GM12878 (cell line): ENCODE data around the gene KCNK4. TPM values are rescaled to one million over a fixed set of nuclear protein-coding genes. Genes with fewer than 3 reads are reported as not detected.

Source experiments
- ATAC-seq: fragments of 200-7000 bp; cut with Tn5 transposase; 3 replicates; pipeline ENCODE4 v1.9.1; 2020; ENCODE audit warnings: mild to moderate bottlenecking, moderate library complexity
- BruUV-seq: library from RNA; stranded (reverse); fragments of 400-500 nt; replicated peaks from 2 replicates; lab custom pipeline; 2021; lab: Mats Ljungman, UMichigan
- CTCF ChIA-PET: fragments of 300-600 bp; sonication (Branson Sonifier 250); formaldehyde crosslinking; extraction: SDS; loops from one replicate; lab custom pipeline; 2021; ENCODE audit warnings: inconsistent platforms; lab: Yijun Ruan, JAX
- POLR2A ChIA-PET: fragments of 350-600 bp; formaldehyde crosslinking; extraction: SDS; loops from one replicate; lab custom pipeline; 2021; ENCODE audit warnings: inconsistent platforms; lab: Charles Lee
- RAD21 ChIA-PET: fragments of 300-600 bp; sonication (Branson Sonifier 250); formaldehyde crosslinking; loops from one replicate; lab custom pipeline; 2023; ENCODE audit warnings: antibody characterized with exemption; ENCODE audit not compliant: unreplicated experiment; lab: Charles Lee
- SMC1A ChIA-PET: fragments of 300-600 bp; sonication (Branson Sonifier 250); formaldehyde crosslinking; loops from one replicate; lab custom pipeline; 2023; ENCODE audit not compliant: unreplicated experiment, uncharacterized antibody; lab: Charles Lee
- DNase-seq: peaks from one replicate; pipeline ENCODE4 v3.0.0-alpha.2; 2011; ENCODE audit warnings: low read depth, low spot score
- FAIRE-seq: peaks from 3 replicates; lab custom pipeline; 2011; peaks lifted over from hg19 to GRCh38; lab: Jason Lieb, UNC
- H2AFZ ChIP-seq: 2 replicates; pipeline ENCODE4 v1.6.0; 2011; ENCODE audit warnings: low read depth, low read length, control low read depth; ENCODE audit not compliant: control insufficient read depth
- H3K27ac ChIP-seq: 2 replicates; pipeline ENCODE4 v1.5.1; 2011; ENCODE audit warnings: control low read depth; ENCODE audit not compliant: control insufficient read depth, insufficient read depth
- H3K27me3 ChIP-seq, 2 experiments: replicated peaks in 1 of 2; 2 replicates each; pipeline versions ENCODE4 v1.6.0 to v1.6.1; 2011; ENCODE audit warnings: low read length in 1 of 2; ENCODE audit not compliant: control insufficient read depth in 2 of 2, insufficient read depth in 2 of 2
- H3K36me3 ChIP-seq, 2 experiments: 2 replicates each; pipeline ENCODE4 v1.5.1; 2011; ENCODE audit warnings: low read length in 1 of 2; ENCODE audit not compliant: control insufficient read depth in 2 of 2, insufficient read depth in 2 of 2
- H3K4me1 ChIP-seq: 2 replicates; pipeline ENCODE4 v1.6.1; 2011; ENCODE audit warnings: mild to moderate bottlenecking, low read length, moderate library complexity, mixed read lengths; ENCODE audit not compliant: control insufficient read depth, insufficient read depth
- H3K4me2 ChIP-seq: 2 replicates; pipeline ENCODE4 v1.6.0; 2011; ENCODE audit warnings: control low read depth; ENCODE audit not compliant: control insufficient read depth, insufficient read depth
- H3K4me3 ChIP-seq: fragments of 200-600 bp; sonication (generic); 2 replicates; pipeline ENCODE4 v1.5.1; 2016
- H3K79me2 ChIP-seq: 2 replicates; pipeline ENCODE4 v1.6.0; 2011; ENCODE audit warnings: low read length; ENCODE audit not compliant: control insufficient read depth, insufficient read depth
- H3K9ac ChIP-seq: 2 replicates; pipeline ENCODE4 v1.8.0; 2011; ENCODE audit warnings: low read length, control low read depth, mixed read lengths; ENCODE audit not compliant: control insufficient read depth, insufficient read depth
- H3K9me3 ChIP-seq: replicated peaks from 3 replicates; pipeline ENCODE4 v1.5.1; 2011; ENCODE audit warnings: mild to moderate bottlenecking, low read length; ENCODE audit not compliant: control insufficient read depth, insufficient read depth
- H4K20me1 ChIP-seq: 2 replicates; pipeline ENCODE4 v1.6.0; 2011; ENCODE audit not compliant: control insufficient read depth, insufficient read depth
- CREM ChIP-seq: IDR thresholded peaks from 2 replicates; pipeline ENCODE4 v1.6.1; 2014; ENCODE audit warnings: antibody characterized with exemption, low read depth
- DPF2 ChIP-seq: fragments of 450-650 bp; IDR thresholded peaks from 2 replicates; pipeline ENCODE4 v1.6.1; 2017; ENCODE audit warnings: mild to moderate bottlenecking
- E2F4 ChIP-seq: IDR thresholded peaks from 2 replicates; pipeline ENCODE4 v1.6.1; 2012; ENCODE audit warnings: low read depth, low read length, improper control_type of control experiment
- FOXM1 ChIP-seq: IDR thresholded peaks from 2 replicates; pipeline ENCODE4 v1.6.1; 2012; ENCODE audit warnings: low read depth, mild to moderate bottlenecking, inconsistent platforms, low read length, moderate library complexity
- HCFC1 ChIP-seq: fragments of 150-350 bp; IDR thresholded peaks from 2 replicates; pipeline ENCODE4 v1.6.1; 2014; ENCODE audit warnings: low read length
- IRF3 ChIP-seq: fragments of 450-650 bp; IDR thresholded peaks from 2 replicates; pipeline ENCODE4 v1.6.1; 2014; ENCODE audit warnings: mild to moderate bottlenecking
- IRF5 ChIP-seq: fragments of 450-650 bp; IDR thresholded peaks from 2 replicates; pipeline ENCODE4 v1.6.1; 2017; ENCODE audit warnings: borderline replicate concordance
- MTA3 ChIP-seq: IDR thresholded peaks from 2 replicates; pipeline ENCODE4 v1.6.1; 2012; ENCODE audit warnings: low read length, inconsistent platforms, borderline replicate concordance
- NR2C2 ChIP-seq: IDR thresholded peaks from 2 replicates; pipeline ENCODE4 v1.6.1; 2011; ENCODE audit warnings: borderline replicate concordance, low read depth; ENCODE audit not compliant: control insufficient read depth, insufficient read length
- NR2F1 ChIP-seq: fragments of 450-650 bp; conservative IDR thresholded peaks from 2 replicates; pipeline ENCODE4 v1.6.1; 2017; ENCODE audit warnings: mild to moderate bottlenecking
- PML ChIP-seq: IDR thresholded peaks from 2 replicates; pipeline ENCODE4 v1.6.1; 2012; ENCODE audit warnings: low read length, inconsistent platforms
- POU2F2 ChIP-seq: IDR thresholded peaks from 3 replicates; pipeline ENCODE4 v1.6.1; 2011; ENCODE audit warnings: low read depth, mild to moderate bottlenecking, low read length, borderline replicate concordance
- RELA ChIP-seq: fragments of 450-650 bp; IDR thresholded peaks from 2 replicates; pipeline ENCODE4 v1.8.0; 2014; ENCODE audit warnings: borderline replicate concordance; ENCODE audit not compliant: partially characterized antibody
- SIX5 ChIP-seq: IDR thresholded peaks from 2 replicates; pipeline ENCODE4 v1.6.1; 2011; ENCODE audit warnings: mild to moderate bottlenecking, low read depth, low read length, moderate library complexity; ENCODE audit not compliant: severe bottlenecking
- TAF1 ChIP-seq: IDR thresholded peaks from 2 replicates; pipeline ENCODE4 v1.6.1; 2011; ENCODE audit warnings: mild to moderate bottlenecking, low read depth, low read length, borderline replicate concordance
- ZBTB33 ChIP-seq: fragments of 450-650 bp; IDR thresholded peaks from 2 replicates; pipeline ENCODE4 v1.6.1; 2017; ENCODE audit warnings: mild to moderate bottlenecking
- ZNF274 ChIP-seq: IDR thresholded peaks from one replicate; pipeline ENCODE4 v1.8.0; 2011; ENCODE audit not compliant: insufficient read length, insufficient read depth
- WGBS: methylation state at CpG from one replicate; pipeline ENCODE4 v1.1.6; 2016; ENCODE audit warnings: low lambda C conversion rate; ENCODE audit not compliant: insufficient replicate concordance, insufficient coverage; ENCODE audit errors: missing lambda C conversion rate; 5-methylcytosine and 5-hydroxymethylcytosine counted together
- in situ Hi-C: fragments of 300-500 bp; cut with MboI; formaldehyde crosslinking; loops from 9 replicates; pipeline ENCODE4 v1.14.3; 2018; ENCODE audit warnings: mixed read lengths
- intact Hi-C: fragments of 100-400 bp; cut with micrococcal nuclease; formaldehyde crosslinking; loops from one replicate; pipeline ENCODE4 v1.14.2; 2022; ENCODE audit not compliant: unreplicated experiment
- polyA plus RNA-seq, 11 experiments: library from polyadenylated mRNA; depleted of rRNA in 4 of 11; unstranded in 6 of 11; stranded (reverse) in 5 of 11; fragments of >200 nt; fragmentation: Nextera tagmentation in 4 of 11; fragmentation: Illumina TruSeq in 1 of 11; extraction: Ambion mirVana in 4 of 11; extraction: Trizol in 1 of 11; gene quantifications; 1 replicate in 1 of 11; 2 replicates in 10 of 11; pipeline versions ENCODE4 v1.2.1 to v1.2.3, GENCODE V29; 2011 to 2016; ENCODE audit warnings: inconsistent platforms in 2 of 11, missing spikeins in 2 of 11, low read depth in 1 of 11
- total RNA-seq, 4 experiments: library from RNA; depleted of rRNA in 3 of 4; stranded (reverse); fragments of >200 nt in 3 of 4; fragmentation: Illumina TruSeq in 1 of 4; extraction: Trizol in 1 of 4; gene quantifications; 2 replicates each; pipeline versions ENCODE4 v1.2.1 to v1.2.3, GENCODE V29; 2013 to 2021

Gene KCNK4
- total and polyA plus RNA-seq, 10 of the 15 experiments (the other 5 are each of a cell fraction or from before 2014, with no cell fraction given), result 0.04 TPM; not detected in 9

- peak overlapping the region; percentile 81 for H3K27ac ChIP-seq
- BruUV-seq, result TSS peak; percentile 84
- peak overlapping the region; percentile 97 for H3K9ac ChIP-seq
- intact Hi-C loops, result loop anchor here (1.0 to 2.0 kb wide), 3 partner anchors 16 to 37 kb away; partner anchors contain the start of genes GPR137 and PLCB3
- no peaks in the 10 kb centered on the region; a peak in 2 of 4 replicates for H3K36me3 ChIP-seq
- peak; percentile 86 for ATAC-seq
- no peaks in the 10 kb centered on the region for H4K20me1 ChIP-seq
- peak overlapping the region; percentile 100 for H3K4me2 ChIP-seq
- H3K79me2 ChIP-seq, result peaks cover 19% of the 10 kb centered on the region
- FAIRE-seq, result peak; percentile 85
- peaks cover 12% of the 10 kb centered on the region for H3K4me1 ChIP-seq
- ChIA-PET SMC1A (interaction anchor here (0.6 to 4.6 kb wide), 10 partner anchors 9 to 63 kb away, joined by 3 to 41 read pairs (median 3); partner anchors contain the start of genes BAD, CATSPERZ, FERMT3 and GPR137), CTCF (interaction anchor here (0.6 to 5.7 kb wide), 13 partner anchors 9 to 87 kb away, joined by 3 to 147 read pairs (median 5); partner anchors contain the start of genes BAD, CATSPERZ, FERMT3 and GPR137), POLR2A (interaction anchor here (0.8 to 6.3 kb wide), 13 partner anchors 14 to 69 kb away, joined by 3 to 92 read pairs (median 5); partner anchors contain the start of genes BAD, CATSPERZ, ESRRA and FERMT3), RAD21 (interaction anchor here (0.5 to 4.3 kb wide), 9 partner anchors 14 to 322 kb away, joined by 3 to 56 read pairs (median 5); partner anchors contain the start of genes ESRRA, FERMT3, FKBP2 and PPP1R14B)
- H3K9me3 ChIP-seq, result no peaks in the 10 kb centered on the region
- 1% methylated on average over 58 of the region's 58 CpGs for WGBS
- DNase-seq, result peak; percentile 98
- H3K4me3 ChIP-seq, result peak overlapping the region; percentile 96
- in situ Hi-C loops, result no loop called here
- peak overlapping the region; percentile 45 for H2AFZ ChIP-seq
- no peaks in the 10 kb centered on the region for H3K27me3 ChIP-seq
- peak; percentile 92; the same call in 2 of the 3 replicates for TF ChIP-seq POU2F2
- no peak for TF ChIP-seq ZNF274
- peak; percentile 91 for TF ChIP-seq NR2F1
- TF ChIP-seq NR2C2, result peak; percentile 79
- no peak for TF ChIP-seq IRF5
- no peak for TF ChIP-seq E2F4
- peak; percentile 93 for TF ChIP-seq CREM
- peak; percentile 23; the same call in 1 of the 2 replicates for TF ChIP-seq DPF2
- no peak for TF ChIP-seq IRF3
- peak; percentile 91 for TF ChIP-seq SIX5
- 0 out of 2 replicates have a peak, but pooled peaks have one; percentile 13 for TF ChIP-seq FOXM1
- peak; percentile 15 for TF ChIP-seq RELA
- TF ChIP-seq PML, result peak; percentile 63; the same call in 1 of the 2 replicates
- peak; percentile 50 for TF ChIP-seq TAF1
- peak; percentile 94 for TF ChIP-seq HCFC1
- no peak for TF ChIP-seq ZBTB33
- TF ChIP-seq MTA3, result no peak
Observed at GRCh38 chr11:64269540-64270220, 21.4 kb upstream of the KCNK4 start.
